HS-5 (cell line): ENCODE results near the gene LSM5.
"Not testable (repeated sequence)": the region's sequence is repeated elsewhere in the genome, so short reads cannot be mapped to it uniquely, and the experiment has no call there.

ENCODE experiments used
- DNase-seq: peaks from one replicate; pipeline ENCODE4 v3.0.0-alpha.2; 2012; ENCODE audit warnings: low read depth

Gene LSM5

DNA sequence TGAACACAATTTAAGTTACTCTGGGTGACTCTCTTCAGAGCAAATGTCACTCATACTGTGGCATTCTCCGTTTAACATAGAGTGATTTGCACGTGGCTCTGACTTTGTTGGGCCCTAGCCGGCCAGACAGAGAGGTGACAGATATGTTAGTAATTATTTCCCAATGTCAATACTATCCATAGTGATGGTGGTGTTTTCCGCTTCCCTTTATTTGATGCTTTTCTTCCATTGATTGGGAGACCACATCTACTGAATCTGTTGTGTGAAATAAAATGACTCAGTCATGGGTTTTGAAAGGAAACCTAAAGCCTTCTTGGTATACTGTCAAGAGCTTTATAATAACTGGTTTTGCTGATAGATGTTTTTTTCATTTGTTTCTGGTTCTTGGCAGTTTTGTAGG lies 12.5 kb upstream of the LSM5 start:
- DNase-seq = no peak

DNA sequence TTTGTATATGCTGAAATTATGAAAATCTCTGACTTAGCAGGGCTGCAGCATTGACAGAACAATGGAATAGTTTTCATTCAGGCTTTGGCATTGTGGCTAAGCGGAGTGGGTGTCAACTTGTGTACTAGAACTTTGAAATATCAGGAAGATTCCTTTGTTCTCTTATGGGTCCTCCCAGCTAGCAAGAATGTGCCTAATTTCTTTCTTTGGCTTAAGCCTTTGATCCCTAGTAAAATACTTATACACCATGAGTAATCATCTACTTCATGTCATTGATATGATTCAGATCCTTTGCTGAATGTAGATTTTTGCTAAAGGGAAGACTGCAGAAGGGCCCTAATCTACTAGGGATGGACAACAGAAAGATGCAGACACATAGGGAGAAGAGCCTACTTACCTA lies 11.3 kb upstream of the LSM5 start:
- DNase-seq = peak; percentile 71

DNA sequence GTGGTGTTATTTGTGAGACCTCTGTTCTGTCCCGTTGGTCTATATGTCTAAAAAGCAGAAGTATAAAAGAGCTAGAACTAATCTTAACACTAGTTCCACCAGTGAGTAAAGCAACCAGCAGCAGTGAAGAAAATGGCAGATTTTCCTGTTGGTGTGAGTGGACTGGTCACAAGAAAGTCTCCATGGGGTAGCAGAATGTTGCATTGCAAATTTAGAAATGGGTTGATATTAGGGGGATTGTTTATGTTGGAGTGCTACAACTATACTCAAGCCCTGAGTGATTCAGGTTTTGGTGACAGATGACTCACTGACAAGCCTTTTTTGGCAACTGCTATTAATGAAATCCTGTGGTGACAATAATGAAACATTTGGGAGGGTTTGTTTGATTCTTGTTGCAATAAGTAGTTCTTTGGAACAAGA lies 10.8 kb upstream of the LSM5 start:
- DNase-seq = no peak

- DNase-seq = not testable (repeated sequence)
These were observed 10.0 kb upstream of the LSM5 start for GRCh38 chr7:32500216-32500615.

- not testable (repeated sequence) for DNase-seq
These were observed 9.6 kb upstream of the LSM5 start for GRCh38 chr7:32499755-32500154.

DNA sequence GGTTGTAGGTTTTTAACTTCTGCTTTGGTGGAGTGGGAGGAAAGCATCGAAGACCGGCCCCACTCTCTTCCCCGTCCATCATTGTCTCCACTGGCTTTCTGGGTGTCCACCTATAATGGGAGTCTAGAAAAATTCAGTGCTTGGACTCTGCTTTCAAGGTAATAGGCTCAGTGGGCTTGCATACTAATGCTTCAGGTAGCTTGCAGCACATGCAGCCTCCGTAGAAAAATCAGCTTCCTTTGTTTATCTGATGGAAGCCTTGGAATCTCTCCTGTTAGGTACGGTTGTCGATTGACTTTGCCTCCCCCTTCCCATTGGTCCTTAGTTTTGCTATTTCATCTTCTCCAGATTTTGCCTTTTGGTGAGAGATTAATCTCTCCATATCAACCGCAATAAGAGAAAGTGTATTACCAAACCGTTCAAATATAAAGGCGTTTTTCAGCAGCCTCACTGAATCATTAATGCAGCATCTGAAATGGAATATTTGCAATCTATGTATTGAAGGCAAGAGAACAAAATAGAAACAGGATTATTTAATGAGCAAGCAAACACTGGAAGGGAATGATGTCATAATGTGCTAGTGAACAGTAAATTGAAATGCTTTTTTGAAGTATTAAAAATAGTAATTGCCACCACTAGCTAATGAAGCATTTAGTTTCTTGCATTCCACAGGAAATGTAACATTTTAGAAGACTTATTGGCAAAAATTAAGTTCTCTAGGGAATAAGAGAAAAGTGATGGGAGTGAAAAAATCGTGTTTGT lies 6.1 kb upstream of the LSM5 start:
- no peak for DNase-seq

DNA sequence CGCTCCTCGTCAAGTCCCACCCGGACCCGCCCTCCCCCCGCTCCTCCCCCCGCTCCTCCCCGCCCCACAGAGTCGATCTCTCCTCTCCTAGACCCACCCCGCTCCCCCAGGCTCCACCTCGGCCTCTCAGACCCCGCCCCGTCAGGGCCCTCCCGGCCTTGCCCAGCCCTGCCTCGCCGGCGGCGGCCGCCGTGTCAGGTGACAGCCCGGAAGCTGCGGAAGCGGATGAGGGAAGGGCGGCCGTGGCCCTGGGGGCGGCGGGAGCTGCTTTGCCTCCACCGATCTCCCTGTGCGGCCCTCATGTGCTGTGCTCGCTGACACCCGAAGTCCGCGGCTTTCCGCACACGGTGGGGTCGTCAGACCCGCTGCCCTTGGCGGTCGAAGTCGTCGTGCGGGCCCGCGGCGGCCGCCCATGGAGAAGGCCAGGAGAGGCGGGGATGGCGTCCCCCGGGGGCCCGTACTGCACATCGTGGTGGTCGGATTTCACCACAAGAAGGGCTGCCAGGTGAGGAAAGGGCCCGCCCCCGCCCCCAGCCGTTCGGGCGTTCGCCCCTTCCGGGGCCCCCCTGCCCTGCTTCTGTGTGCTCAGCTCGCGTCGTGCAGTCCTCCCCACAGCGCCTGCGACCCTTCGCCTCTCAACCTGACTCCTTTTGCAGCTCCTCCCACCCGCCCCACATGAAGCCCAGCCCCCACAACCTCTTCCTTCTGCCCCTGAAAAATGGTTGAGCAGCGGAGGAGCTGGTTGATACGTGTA lies 5.3 kb upstream of the LSM5 start, which contains the start of gene AVL9:
Gene AVL9, plus strand, starts transcription at position 192 of the 754 bp plus-strand sequence. Its CDS starts 221 bp downstream, at position 413.
- peak; percentile 71 for DNase-seq

GRCh38 chr7:32494946-32495297 lies 4.7 kb upstream of the LSM5 start:
- DNase-seq = peak; percentile 41

GRCh38 chr7:32489788-32490126 lies 423 bp downstream of the LSM5 start:
- no peak for DNase-seq

DNA sequence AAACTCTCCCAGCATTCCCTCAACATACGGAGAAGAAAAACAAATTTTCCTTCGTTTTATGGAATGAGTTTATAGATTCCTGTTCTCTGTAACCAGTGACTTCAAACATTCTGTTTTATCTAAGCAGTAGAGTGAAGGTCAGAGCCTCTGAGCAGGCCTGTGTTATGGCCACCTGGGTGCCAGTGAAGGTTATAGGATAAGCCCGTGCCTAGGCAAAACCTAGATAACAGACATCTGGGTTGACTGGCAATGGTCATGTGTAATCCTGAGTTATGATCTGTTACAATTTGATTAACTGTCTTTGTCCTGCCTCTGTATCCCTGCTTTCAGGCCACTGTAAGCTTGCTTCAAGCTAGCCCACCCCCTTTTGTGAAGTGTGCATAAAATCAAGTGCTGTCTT lies 8.3 kb downstream of the LSM5 start:
- DNase-seq = no peak

DNA sequence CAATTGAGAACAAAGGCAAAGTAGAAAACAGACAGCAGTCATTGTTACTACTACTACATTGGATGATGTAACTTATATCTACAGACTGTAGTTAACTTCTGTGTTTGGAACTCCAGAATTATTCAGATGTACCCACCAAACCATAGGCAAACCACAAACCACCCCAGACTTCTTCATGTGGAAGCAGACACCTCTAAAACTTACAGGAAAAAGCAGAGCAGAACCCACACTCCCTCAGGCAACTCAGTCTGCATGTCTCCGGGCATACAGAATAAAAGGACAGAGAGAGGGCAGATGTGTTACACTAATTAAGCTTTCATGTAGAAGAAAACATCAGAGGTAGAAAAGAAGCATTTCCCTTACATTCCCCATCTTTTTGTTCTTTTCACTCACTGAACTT lies 9.0 kb downstream of the LSM5 start:
- no peak for DNase-seq

GRCh38 chr7:32479574-32480200 lies 10.5 kb downstream of the LSM5 start:
- DNase-seq = no peak

DNA sequence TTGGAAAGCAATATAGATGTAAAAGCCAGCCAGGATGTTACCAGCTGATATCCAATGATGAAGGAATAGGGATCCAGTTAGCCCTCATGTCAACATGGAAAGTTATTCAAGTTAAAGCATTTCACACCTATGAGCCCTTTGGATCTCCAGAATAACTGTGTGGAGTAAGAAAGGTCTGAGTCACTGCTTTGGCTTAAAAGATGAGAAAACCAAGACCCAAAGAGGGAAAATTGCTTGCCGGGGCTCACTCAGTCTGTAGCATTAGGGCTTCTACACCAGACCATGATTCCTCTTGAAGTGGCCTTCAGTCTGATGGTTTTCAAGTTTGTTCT lies 12.6 kb downstream of the LSM5 start:
- DNase-seq = no peak

GRCh38 chr7:32476816-32477648 lies 13.1 kb downstream of the LSM5 start:
- DNase-seq = no peak

GRCh38 chr7:32474008-32474407 lies 16.2 kb downstream of the LSM5 start:
- no peak for DNase-seq

DNA sequence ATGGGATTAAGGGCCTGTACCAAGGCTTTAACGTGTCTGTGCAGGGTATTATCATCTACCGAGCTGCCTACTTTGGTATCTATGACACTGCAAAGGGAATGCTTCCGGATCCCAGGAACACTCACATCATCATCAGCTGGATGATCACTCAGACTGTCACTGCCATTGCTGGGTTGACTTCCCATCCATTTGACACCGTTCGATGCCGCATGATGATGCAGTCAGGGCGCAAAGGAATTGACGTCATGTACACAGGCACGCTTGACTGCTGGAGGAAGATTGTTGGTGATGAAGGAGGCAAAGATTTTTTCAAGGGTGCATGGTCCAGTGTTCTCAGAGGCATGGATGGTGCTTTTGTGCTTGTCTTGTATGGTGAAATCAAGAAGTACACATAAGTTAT lies 18.2 kb downstream of the LSM5 start:
- DNase-seq = no peak

DNA sequence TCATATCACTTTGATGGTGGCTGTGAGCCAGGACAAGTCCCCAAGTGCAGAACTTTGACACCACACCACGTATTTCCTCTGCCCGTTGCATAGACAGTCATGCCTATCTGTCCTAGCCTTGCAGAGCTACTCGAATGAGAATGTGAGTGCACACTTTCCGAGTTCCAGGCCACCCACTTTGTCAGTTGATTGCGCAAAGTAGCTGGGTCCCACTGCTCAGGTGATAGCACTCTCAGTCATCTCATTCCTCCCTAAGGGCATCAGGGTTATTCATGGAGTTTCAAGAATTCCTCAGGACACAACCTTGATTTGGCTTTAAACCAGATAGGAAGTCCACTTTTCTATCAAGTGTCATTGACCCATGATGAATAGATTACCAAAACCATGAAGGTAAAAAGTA lies 19.3 kb downstream of the LSM5 start:
- DNase-seq = no peak

DNA sequence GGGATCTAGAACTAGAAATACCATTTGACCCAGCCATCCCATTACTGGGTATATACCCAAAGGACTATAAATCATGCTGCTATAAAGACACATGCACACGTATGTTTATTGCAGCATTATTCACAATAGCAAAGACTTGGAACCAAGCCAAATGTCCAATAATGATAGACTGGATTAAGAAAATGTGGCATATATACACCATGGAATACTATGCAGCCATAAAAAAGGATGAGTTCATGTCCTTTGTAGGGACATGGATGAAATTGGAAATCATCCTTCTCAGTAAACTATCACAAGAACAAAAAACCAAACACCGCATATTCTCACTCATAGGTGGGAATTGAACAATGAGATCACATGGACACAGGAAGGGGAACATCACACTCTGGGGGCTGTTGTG lies 20.2 kb downstream of the LSM5 start:
- not testable (repeated sequence) for DNase-seq

DNA sequence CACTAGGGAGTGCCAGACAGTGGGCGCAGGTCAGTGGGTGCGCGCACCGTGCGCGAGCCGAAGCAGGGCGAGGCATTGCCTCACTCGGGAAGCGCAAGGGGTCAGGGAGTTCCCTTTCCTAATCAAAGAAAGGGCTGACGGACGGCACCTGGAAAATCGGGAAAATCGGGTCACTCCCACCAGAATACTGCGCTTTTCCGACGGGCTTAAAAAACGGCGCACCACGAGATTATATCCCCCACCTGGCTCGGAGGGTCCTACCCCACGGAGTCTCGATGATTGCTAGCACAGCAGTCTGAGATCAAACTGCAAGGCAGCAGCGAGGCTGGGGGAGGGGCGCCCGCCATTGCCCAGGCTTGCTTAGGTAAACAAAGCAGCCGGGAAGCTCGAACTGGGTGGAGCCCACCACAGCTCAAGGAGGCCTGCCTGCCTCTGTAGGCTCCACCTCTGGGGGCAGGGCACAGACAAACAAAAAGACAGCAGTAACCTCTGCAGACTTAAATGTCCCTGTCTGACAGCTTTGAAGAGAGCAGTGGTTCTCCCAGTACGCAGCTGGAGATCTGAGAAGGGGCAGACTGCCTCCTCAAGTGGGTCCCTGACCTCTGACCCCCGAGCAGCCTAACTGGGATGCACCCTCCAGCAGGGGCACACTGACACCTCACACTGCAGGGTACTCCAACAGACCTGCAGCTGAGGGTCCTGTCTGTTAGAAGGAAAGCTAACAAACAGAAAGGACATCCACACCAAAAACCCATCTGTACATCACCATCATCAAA lies 25.4 kb downstream of the LSM5 start:
- DNase-seq = not testable (repeated sequence)

- no peak for DNase-seq
These were observed 27.2 kb downstream of the LSM5 start for GRCh38 chr7:32462977-32463376.

GRCh38 chr7:32462451-32462850 lies 27.7 kb downstream of the LSM5 start:
- DNase-seq = no peak

GRCh38 chr7:32461484-32461883 lies 28.7 kb downstream of the LSM5 start:
- no peak for DNase-seq
